OCI-LY3 (cell line): ENCODE data around the gene EGLN2.

Experiments
- CTCF ChIP-seq: fragments of 200-600, 300-600 bp; sonication (generic); IDR thresholded peaks from 2 replicates; pipeline ENCODE4 v1.5.1; 2014; ENCODE audit warnings: antibody characterized with exemption, low read length, low read depth
- EZH2phosphoT487 ChIP-seq: fragments of 200-600 bp; shearing (Covaris generic); IDR thresholded peaks from 2 replicates; pipeline ENCODE4 v1.6.1; 2018; ENCODE audit warnings: antibody characterized with exemption, mixed run types, low read depth

GRCh38 chr19:40776932-40777644 is 21.9 kb upstream of the EGLN2 start:
- TF ChIP-seq CTCF = no peak
- no peak for TF ChIP-seq EZH2phosphoT487
